HG03432 (cell line): ENCODE data around the gene TRIM47.
A peak's percentile ranks its signal among the peaks of the same experiment; 100 is the strongest.

Experiments
- ATAC-seq: cut with Tn5 transposase; IDR thresholded peaks from one replicate; pipeline ENCODE4 v1.9.1; 2021; ENCODE audit warnings: mild to moderate bottlenecking, moderate library complexity; ENCODE audit not compliant: unreplicated experiment

Gene TRIM47

DNA sequence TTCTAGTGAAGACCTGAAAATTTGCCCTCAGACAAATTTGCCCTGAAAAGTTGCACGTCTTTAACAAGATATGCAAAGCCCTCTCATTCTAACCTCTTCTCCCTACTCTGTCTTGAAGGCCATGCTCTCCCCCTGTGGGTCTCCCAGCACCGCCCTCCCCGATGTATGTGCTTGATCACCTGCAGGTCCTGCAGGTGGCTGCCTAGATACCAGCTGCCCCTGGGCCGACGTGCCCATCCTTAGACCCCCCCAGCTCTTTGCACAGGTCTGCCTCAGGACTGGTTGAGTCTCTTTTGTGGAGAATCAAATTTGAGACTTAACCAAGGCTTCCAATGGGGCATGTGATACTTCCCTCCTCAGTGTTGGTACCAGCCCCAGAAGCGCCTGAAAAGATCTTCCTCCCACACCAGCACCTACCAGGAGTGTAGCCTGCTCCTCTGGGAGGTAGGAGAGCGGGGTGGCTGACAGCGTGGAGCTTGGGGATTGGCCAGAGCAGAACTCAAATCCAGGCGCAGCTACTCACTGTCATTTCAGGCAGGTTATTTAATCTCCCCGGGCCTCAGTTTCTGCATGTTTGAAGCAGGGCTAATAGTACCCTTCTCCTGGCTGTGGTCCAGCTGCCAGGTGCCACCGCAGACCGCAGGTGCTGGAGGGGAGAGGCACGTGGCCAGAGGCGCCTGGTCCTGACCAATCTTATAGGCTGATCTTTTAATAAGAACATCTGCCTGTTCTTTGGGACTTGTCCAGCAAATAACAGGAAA, 30.9 kb upstream of the TRIM47 start:
- no peak for ATAC-seq

DNA sequence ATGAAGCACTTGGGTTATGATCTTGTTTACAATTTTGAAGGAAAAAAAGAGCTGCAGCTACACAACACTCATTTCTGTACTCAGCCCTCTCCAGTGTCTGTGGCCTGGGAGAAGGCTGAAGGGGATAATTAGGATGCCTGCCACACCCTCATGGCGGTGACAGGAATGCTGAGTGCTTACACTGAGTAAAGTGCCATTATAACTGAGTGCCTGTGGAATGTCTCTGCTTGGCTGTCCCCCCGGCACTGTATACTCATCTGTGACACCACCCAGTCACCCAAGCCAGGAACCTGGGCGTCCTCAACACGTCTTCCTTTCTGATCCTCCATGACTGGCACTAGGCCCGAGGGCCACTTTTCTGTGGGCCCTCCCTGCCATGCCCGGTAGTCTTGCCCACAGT, 29.8 kb upstream of the TRIM47 start:
- no peak for ATAC-seq

DNA sequence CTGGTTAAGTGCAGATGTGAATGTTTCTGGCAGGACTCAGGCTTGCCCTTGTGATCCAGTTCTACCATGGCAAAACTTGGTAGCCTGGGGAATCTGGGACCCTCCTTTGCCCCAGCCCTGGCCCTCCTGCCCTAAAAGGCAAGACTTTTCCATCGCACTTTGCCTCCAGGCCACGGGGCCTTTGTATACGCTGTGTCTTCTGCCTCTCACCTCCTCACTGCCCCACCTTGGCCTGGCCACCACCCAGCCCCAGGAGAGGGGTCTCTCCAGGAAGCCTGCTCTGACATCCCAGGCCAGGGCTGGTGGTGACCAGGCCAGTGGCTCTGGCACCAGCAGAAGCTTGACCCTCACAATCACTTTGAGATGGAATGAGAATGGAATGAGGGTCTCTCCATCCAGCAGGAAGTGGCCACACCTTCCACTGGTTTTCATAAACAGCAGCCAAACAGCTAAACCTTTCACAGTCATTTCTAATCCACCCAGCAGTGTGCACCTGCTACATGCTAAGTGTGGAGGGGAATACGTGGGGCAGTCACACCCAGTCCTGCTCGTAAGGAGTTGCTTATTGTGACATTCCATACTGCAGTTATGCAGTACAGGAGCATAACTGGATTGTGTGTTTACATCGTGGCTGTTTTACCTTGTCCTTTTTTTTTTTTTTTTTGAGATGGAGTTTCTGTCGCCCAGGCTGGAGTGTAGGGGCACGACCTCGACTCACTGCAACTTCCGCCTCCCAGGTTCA, 27.9 kb upstream of the TRIM47 start:
- no peak for ATAC-seq

DNA sequence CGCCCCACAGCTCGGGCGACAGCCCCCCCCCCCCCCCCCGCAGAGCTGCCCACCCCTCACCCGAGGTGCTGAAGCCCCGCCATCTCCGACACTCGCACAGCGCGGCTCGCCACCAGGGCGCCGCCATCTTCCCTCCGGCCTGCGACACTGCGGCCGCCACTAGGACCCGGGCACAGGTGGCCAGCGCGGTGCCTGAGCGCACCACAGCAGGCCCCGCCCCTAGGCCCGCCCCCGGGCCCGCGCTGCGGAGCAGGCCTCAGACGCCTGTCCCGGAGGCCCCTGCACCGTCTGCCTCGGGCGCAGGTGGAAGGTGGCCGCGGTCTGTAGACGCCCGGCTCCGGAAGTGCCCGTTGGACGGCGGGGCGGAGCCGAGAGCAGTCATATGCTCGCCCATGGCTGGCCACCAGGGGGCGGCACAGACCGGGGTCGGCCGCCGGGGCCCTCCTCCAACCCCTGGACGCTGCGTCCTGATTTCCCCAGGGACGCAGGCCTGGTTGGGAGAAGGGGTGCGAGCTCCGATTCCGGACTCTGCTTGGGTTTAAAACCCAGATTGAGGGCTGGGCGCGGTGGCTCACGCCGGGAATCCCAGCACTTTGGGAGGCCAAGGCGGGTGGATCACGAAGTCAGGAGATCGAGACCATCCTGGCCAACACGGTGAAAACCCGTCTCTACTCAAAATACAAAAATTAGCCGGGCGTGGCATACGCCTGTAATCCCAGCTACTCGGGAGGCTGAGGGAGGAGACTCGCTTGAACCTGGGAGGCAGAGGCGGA, 26.6 kb upstream of the TRIM47 start, which contains the start of gene MRPL38:
MRPL38 (minus strand) TSS at position 136 of the 773 bp plus-strand sequence; CDS start at position 127, 9 bp downstream.
- ATAC-seq = peak; percentile 93

DNA sequence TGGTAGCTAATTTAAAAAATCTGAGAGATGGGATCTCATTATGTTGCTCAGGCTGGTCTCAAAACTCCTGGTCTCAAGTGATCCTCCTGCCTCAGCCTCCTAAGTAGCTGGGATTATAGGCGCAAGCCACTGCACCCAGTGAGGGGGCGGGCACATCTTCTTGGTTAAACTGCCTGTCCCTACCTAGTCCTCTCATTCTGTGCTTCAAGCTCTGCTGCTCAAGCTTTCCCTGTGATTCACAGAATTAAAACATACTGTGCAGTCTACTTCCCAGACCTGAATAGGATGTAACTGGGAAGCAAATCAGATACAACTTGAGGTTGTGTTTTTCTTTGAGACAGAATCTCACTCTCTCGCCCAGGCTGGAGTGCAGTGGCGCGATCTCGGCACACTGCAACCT, 24.0 kb upstream of the TRIM47 start:
- no peak for ATAC-seq

DNA sequence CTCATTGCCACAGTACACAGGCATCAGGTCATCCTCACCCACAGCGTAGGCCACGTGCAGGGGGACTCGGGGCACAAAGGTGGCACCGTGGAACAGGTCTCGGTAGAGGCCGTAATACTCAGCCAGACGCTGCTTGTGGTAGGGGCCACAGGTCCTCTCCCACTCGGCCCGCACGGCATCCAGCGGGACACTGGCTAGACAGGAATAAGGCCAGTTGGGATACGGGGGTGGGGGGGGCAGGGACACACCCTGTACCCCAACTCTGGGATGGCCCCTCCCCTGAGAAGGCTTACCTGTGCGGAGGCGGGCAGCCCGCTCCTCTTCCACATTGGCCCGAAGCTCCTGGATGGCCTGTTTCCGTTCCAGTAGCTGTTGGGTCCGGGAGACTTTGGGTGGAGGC, 23.3 kb upstream of the TRIM47 start:
- no peak for ATAC-seq

DNA sequence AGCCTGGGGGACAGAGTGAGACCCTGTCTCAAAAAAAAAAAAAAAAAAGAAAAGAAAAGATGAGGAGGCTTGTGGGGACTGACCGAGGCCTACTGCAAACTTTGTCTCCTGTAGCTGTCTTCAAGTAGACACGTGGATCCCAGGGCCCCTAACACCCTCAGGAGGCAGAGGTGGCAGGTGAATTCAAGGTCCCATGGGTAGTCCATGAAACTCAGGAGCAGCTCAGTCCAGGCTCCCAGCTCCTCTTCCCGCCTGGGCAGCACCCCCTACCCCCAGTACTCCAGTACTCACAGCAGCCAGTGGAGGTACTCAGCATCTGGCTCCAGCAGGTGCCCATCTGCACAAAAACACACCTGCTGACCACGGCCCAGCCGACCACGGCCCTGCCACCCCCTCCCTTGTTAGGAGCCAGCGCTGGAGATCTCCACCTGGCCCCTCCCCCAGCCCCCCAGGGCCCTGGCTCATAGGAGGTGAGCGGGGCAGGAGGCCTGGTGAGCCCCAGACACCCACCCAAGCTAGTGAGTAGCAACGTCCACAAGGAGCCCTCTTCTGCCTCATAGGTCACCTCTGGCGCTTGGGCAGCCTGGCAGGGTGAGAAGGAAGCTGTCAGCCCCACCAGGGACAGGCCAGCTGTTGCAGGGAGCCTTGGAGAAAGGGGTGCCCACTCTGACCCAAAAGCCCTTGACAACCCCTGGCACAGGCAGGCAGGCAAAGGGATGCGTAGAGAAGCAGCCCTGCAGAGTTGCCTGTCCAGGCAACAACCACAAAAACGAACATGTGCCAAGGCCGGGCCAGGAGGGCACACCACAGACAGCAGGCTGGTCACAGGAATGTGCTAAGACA, 22.5 kb upstream of the TRIM47 start:
- ATAC-seq = no peak

DNA sequence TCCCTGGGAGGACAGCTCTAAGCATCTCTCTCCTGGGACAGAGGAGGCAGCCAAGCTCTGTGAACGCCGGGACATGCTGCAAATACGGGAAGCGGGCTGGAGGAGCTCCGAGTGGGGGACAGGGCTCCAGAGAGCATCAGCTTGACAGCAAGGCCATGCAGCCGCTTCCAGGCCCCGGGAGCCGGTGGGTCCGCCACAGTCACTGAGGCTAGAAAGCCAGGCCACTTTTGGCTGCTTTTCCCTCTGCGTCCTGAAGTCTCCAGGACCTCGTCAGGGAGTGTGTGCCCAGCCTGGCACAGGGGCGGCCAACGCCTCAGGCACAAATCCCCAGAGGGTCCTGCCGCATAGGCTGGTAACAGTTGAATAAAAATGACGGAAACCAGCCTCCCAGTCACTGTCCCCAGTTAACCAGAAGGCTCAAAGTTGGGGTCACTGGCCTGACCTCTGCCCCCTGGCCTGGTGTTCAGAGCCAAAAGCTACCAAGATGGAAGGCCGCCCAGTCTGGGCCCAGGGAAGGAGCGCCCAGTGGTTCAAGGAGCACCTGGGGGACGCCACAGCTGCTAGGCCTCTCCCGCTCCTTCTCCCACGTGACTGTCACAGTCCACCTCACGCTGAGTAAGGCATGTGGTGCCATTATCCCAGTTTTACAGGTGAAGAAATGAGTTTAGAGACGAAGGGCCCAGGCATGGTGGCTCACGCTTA, 21.5 kb upstream of the TRIM47 start:
- ATAC-seq = no peak

DNA sequence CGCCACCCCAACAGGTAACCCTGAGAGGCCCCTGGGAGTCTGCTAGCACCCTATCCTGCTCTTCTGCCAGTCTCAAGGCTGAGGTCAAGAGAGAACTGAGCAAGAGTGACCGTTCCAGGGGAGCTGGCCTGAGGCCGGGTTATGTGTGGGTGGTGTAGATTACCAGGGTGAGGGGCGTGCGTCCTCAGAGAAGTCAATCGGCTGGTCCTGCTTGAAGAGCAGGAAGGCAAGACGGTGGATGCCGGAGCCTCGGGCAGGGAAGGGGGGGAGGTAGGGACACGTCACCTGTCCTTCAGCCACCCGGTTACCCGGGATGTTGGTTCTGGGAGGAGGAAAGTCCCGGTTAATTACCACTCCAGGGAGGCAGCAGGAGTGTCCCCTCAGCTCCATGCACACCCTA, 21.0 kb upstream of the TRIM47 start:
- no peak for ATAC-seq

DNA sequence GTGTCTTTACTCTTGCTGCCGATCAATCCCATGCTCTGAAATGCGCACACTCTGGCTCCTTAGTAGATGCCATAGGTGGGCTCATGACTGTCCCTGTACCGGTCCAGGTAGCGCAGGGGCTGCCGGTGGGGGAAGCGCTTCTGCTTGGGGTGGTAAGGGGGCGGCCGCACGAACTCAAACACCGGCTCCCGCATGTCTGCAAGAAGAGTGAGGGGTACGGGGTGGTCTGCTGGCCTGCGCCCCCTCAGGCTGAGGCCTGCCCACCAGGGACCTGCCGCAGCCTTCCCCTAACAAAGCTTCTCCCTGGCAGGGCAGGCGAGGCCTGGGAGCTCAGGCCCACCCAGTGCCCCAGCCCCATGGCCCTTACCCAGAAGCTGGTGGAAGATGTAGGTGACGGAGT, 20.4 kb upstream of the TRIM47 start:
- no peak for ATAC-seq

DNA sequence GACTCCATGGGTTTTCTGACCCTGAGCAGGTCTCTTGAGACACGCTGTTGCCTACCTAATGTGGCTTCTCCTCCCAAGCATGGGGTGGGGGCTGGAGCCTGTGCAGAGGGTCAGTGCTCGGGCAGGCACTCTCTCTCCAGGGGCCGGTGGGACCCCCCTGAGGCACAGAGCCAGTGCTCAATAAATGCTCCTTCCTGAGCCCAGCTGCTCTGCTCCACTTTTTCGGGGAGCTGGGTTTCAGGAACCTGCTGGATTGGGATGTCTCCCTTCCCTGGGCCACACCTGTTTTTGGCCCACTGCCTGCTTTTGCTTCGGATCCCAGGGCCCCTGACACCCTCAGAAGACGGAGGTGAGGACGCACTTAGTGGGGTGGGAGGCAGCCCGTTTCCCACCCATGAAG, 19.7 kb upstream of the TRIM47 start:
- no peak for ATAC-seq

DNA sequence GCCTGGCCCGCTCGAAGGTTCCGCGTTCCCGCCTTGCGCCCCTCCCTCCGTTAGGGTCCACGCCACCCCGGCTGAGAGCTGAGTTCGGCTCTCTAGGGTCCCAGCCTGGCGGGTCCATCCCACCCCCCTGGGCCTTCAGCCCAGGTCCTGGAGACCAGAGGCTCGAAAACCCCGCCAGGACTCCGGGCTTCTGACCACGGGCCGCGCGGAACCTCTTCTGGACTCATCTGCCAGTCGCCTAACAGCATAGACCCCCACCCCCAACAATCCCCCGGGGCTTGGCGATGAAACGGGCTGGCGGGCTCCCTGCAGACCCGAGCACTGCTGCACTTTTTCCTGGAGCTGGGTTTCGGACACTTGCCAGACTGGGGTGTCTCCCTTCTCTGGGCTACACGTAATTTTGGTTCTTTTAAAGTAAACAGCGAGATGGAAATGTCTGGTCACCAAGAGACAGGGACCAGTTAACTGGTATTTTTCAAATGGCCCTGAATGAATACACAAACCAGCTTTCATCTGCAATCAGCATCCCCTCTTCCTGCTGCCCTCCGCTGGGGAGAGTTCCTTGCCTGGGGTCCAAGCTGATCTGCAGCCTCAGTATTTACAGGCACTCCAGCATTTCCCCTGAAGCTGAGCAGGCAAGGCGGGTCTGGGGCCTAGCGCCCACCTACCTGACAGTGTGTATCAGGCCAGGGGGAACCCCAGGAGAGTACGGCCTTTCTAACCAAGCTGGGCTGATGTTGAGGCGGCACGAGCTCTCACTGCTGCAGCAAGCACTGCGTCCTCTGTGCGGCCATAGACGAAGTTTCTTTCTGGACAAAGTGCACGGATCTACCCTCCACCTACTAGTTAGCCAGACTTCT, 19.0 kb upstream of the TRIM47 start:
- no peak for ATAC-seq

DNA sequence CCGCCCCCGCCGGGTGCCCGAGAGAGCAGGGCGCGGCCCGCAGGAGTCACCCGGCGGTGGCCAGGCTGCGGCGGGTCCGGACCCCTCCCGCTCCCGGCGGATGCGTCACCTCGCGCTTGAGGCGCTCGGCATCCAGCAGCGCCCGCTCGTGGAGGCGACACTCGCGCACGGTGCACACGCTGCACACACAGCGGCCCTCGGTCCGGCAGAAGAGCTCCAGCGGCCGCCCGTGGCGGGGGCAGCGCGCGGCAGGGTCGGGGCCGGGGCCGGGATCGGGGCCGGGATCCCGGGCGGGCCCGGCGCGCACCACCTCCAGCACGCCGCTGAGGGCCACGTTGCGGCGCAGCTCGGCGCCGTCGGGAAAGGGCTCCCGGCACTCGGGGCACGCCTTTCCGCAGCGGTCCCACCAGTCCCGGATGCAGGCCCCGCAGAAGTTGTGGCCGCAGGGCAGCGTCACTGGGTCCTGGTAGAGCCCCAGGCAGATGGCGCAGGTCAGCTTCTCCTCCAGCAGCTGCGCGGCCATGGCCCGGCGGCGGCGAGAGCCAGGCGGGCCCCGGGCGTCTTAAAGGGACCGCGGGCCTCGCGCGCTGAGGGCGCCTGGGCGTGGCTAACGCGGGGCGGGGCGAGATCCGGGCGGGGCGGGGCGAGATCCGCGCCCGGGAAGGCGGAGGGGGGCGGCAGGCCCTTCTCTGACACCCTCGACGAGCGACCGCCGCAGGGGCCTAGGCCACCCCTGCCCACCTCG, 18.2 kb upstream of the TRIM47 start, which contains the start of gene TRIM65:
TRIM65 (minus strand) TSS at position 537 of the 745 bp plus-strand sequence; CDS start at position 523, 14 bp downstream.
- ATAC-seq = peak; percentile 76

DNA sequence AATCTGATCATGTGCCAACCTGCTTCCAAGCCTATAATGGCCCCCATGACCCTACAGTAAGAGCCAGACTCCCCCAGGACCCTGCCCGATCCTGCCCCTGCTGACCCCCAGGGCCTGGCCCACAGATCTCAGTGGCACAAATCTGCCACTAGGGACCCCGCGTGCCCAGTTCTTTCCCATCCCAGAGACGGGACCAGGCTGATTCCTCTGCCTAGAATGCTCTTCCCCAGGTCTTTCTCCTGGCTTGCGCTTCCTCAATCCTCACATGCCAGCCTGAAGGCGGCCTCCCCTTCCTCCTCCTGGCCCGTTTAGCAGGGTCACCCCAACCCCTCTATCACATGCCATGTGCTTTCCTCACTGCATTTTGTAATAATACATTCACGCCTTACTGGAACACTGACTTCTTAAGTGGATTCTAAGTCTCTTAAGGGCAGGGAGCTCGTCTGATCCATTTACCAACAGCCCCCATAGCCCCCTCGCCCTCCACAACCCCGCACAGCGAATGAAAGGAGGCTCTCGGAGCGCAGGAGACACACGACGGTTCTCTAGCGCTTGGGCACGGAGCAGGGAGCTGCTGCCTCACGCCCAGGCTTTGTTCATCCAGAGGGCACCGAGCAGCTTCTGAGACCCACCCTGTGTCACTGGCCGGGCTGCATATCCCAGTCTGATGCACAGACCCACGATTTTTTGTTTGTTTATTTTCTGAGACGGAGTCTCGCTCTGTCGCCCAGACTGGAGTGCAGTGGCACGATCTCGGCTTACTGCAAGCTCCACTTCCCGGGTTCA, 17.2 kb upstream of the TRIM47 start:
- ATAC-seq = no peak

DNA sequence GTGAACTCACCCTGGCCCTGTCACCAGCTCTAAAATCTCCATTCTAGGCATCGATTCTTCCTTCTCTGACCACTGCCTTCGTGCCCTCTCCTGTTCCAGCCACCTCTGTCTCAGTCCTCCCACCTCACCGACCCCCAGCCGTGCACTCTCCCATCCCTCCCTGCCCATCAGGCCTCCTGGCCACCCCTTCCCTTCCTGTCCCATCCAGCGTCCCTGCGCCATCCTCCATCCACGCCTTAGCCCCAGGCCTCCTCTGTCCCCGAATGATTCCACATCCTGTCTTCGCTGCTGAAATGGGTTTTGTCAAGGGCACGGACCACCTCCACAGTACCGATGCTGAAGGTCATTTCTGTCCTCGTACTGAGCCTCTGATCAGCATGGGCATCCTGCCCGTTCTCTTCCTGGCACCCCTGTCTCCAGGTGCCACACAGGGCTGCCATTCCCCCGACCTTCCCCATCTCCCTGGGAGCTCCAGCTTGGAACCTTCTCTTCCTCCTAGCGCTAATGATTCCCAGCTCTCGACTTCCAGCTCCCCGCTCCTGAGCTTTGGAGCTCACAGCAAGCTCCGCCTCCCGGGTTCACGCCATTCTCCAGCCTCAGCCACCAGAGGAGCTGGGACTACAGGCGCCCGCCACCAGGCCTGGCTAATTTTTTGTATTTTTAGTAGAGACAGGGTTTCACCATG, 15.8 kb upstream of the TRIM47 start:
- no peak for ATAC-seq

DNA sequence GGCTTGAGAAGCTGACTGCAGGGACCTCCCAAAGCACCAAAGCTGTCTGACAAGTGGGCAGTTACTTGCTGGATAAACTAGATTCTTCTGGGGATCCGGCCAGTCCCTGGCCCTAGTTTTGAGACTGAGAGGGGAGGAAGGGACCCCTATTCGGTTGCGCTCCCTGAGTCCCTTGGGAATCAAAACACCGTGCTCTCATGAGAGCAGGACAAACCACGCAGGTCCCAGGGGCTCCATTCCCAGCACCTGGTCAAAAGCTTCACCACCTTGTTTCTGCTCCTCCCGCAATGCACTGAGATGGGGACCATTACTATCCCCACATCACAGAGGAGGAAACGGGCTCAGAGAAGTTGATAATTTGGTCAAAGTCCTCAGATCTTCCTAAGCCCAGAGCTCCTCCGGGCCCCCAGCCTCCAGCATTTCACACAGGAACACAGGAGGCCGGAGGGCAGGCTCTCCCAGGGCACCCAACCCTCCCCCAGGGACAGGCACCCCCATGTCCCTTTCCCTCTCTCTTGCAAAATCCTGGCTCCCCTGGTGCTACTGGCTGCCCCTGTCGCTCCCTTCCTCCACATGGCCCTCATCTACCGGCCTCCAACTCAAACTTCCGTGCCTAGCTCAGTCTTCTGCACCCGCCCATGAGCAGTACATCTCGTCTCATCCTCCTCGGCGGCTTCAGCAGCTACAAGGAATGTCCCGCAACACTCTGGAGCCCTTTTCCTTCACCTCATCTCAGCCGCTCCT, 15.1 kb upstream of the TRIM47 start:
- ATAC-seq = no peak
